AG04450 (cell line): ENCODE results near the gene GNG14. TPM values are rescaled to one million over a fixed set of nuclear protein-coding genes. Genes with fewer than 3 reads are reported as not detected.

Experiments used
- CTCF ChIA-PET: fragments of 300-600, 350-600 bp; formaldehyde crosslinking; extraction: SDS; loops from one replicate; lab custom pipeline; 2022; ENCODE audit warnings: antibody characterized with exemption, inconsistent platforms; lab: Charles Lee
- POLR2A ChIA-PET: fragments of 350-600 bp; formaldehyde crosslinking; extraction: SDS; loops from one replicate; lab custom pipeline; 2021; ENCODE audit warnings: antibody characterized with exemption, inconsistent platforms; lab: Yijun Ruan, JAX
- DNase-seq: peaks from one replicate; pipeline ENCODE4 v3.0.0-alpha.2; 2011; ENCODE audit warnings: low read depth, low spot score
- H3K27ac ChIP-seq: one replicate; pipeline ENCODE4 v1.5.1; 2012; ENCODE audit warnings: low read depth, low read length, control low read depth
- H3K27me3 ChIP-seq: one replicate; pipeline ENCODE4 v1.6.0; 2012; ENCODE audit warnings: low read length; ENCODE audit not compliant: control insufficient read depth, insufficient read depth
- H3K4me3 ChIP-seq: 2 replicates; pipeline ENCODE4 v1.5.1; 2011; ENCODE audit warnings: mild to moderate bottlenecking, low read depth, low read length, control low read depth
- H3K9me3 ChIP-seq: 2 replicates; pipeline ENCODE4 v1.5.1; 2012; ENCODE audit warnings: low read length; ENCODE audit not compliant: control insufficient read depth, insufficient read depth
- CTCF ChIP-seq: IDR thresholded peaks from 2 replicates; pipeline ENCODE4 v1.5.1; 2011; ENCODE audit warnings: low read depth, low read length, control low read depth, inconsistent platforms
- polyA plus RNA-seq: library from polyadenylated mRNA; depleted of rRNA; stranded (reverse); fragments of >200 nt; gene quantifications from 2 replicates; pipeline ENCODE4 v1.2.3, GENCODE V29; 2011

GNG14 gene
- polyA plus RNA-seq, 1 experiment, result not detected

- ChIA-PET POLR2A (no interaction called here), CTCF (no interaction called here)
- Histone ChIP-seq H3K4me3 (no peak overlapping the region), H3K27me3 (no peaks in the 10 kb centered on the region), H3K27ac (no peak overlapping the region), H3K9me3 (no peaks in the 10 kb centered on the region; the same call in 1 of the 2 replicates)
- no peak for DNase-seq
- TF ChIP-seq CTCF, result no peak
These were observed 13.9 kb downstream of the GNG14 start for GRCh38 chr19:12701596-12702282.

GRCh38 chr19:12703046-12703445 lies 15.2 kb downstream of the GNG14 start:
- no peak for DNase-seq
- Histone ChIP-seq H3K4me3 (no peak overlapping the region), H3K9me3 (no peaks in the 10 kb centered on the region; the same call in 1 of the 2 replicates), H3K27me3 (no peaks in the 10 kb centered on the region), H3K27ac (no peak overlapping the region)
- no peak for TF ChIP-seq CTCF
- ChIA-PET CTCF (no interaction called here), POLR2A (no interaction called here)

GRCh38 chr19:12705169-12705568 lies 17.4 kb downstream of the GNG14 start:
- no peak for TF ChIP-seq CTCF
- H3K27ac ChIP-seq, result no peak overlapping the region
- H3K4me3 ChIP-seq, result no peak overlapping the region
- no peak for DNase-seq
- H3K27me3 ChIP-seq, result no peaks in the 10 kb centered on the region
- ChIA-PET POLR2A (no interaction called here), CTCF (no interaction called here)
- no peaks in the 10 kb centered on the region; the same call in 1 of the 2 replicates for H3K9me3 ChIP-seq

GRCh38 chr19:12705654-12706331 lies 18.0 kb downstream of the GNG14 start:
- Histone ChIP-seq H3K27me3 (no peaks in the 10 kb centered on the region), H3K4me3 (no peak overlapping the region), H3K9me3 (no peaks in the 10 kb centered on the region; the same call in 1 of the 2 replicates), H3K27ac (no peak overlapping the region)
- no peak for TF ChIP-seq CTCF
- ChIA-PET CTCF (interaction anchor here (1.1 kb wide), 1 partner anchor 52 kb away, joined by 3 read pairs; no protein-coding TSS in a partner anchor), POLR2A (no interaction called here)
- no peak for DNase-seq

GRCh38 chr19:12706332-12706718 lies 18.5 kb downstream of the GNG14 start:
- Histone ChIP-seq H3K27me3 (no peaks in the 10 kb centered on the region), H3K27ac (no peak overlapping the region), H3K9me3 (no peaks in the 10 kb centered on the region; the same call in 1 of the 2 replicates), H3K4me3 (no peak overlapping the region)
- CTCF ChIA-PET, result interaction anchor here (1.1 kb wide), 2 partner anchors 51 to 60 kb away, joined by 3 to 4 read pairs; no protein-coding TSS in a partner anchor
- POLR2A ChIA-PET, result no interaction called here
- DNase-seq, result no peak
- TF ChIP-seq CTCF, result no peak
